ENCODE results near the gene CD84.
"Not testable (repeated sequence)": the region's sequence is repeated elsewhere in the genome, so short reads cannot be mapped to it uniquely, and the experiment has no call there.

Gene CD84

DNA sequence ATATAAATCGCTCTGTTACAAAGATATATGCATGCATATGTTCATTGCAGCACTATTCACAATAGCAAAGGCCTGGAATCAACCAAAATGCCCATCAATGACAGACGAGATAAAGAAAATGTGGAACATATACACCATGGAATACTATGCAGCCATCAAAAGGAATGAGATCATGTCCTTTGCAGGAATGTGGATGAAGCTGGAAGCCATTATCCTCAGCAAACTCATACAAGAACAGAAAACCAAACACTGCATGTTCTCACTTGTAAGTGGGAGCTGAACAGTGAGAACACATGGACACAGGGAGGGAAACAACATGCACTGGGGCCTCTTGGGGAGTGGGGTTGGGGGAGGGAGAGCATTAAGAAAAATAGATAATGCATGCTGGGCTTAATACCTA lies 61.8 kb downstream of the CD84 start:
- not testable (repeated sequence) for DNase-seq (ENCODE audit: low read depth, low spot score)

DNA sequence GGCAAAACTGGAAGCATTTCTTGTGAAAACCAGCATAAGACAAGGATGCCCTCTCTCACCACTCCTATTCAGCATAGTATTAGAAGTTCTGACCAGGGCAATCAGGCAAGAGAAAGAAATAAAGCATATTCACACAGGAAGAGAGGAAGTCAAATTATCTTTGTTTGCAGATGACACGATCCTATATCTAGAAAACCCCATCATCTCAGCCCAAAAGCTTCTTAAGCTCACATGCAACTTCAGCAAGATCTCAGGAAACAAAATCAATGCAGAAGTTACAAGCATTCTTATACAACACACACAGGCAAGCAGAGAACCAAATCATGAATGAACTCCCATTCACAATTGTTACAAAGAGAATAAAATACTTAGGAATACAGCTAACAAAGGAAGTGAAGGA lies 63.4 kb downstream of the CD84 start:
- not testable (repeated sequence) for DNase-seq (ENCODE audit: low read depth, low spot score)

DNA sequence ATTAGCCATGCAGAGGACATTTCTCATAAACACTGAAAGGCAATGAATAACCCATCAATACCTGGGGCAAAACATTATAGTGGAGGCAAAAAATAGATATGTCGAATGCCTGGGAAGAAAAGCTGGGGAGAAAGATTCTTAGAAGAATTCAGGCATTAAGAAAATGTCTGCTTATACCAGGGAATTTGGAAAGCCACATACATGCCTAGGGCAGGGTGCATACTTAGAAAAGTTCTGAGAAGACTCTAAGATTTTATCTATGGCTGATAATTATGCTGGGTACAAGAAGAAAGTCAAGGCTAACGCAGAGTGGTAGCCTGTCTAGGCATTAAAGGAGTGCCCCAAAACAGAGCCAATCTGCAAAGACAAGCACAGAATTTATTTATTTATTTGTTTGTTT lies 74.6 kb downstream of the CD84 start:
- no peak for DNase-seq (ENCODE audit: low read depth, low spot score)

GRCh38 chr1:160503087-160503486 lies 76.2 kb downstream of the CD84 start:
- DNase-seq (ENCODE audit: low read depth, low spot score) = no peak

GRCh38 chr1:160500321-160500990 lies 78.8 kb downstream of the CD84 start:
- DNase-seq (ENCODE audit: low read depth, low spot score) = no peak

DNA sequence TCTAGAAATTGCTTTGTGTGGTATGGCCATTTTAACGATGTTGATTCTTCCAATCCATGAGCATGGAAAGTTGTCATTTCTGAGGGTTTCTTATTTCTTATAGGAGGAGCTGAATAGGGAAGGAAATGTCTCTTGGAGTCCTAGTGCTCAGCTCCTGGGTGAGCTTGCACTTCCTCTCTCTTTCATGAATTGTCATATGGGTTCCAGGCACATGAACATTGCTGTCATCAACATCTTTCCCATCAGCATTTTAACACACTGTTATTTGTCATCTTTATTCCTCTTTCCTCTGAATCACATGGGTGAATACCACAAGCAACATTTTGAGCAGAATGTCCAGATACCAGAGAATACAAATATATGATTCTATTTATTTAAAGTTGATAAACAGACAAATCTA lies 79.7 kb downstream of the CD84 start:
- DNase-seq (ENCODE audit: low read depth, low spot score) = no peak

DNA sequence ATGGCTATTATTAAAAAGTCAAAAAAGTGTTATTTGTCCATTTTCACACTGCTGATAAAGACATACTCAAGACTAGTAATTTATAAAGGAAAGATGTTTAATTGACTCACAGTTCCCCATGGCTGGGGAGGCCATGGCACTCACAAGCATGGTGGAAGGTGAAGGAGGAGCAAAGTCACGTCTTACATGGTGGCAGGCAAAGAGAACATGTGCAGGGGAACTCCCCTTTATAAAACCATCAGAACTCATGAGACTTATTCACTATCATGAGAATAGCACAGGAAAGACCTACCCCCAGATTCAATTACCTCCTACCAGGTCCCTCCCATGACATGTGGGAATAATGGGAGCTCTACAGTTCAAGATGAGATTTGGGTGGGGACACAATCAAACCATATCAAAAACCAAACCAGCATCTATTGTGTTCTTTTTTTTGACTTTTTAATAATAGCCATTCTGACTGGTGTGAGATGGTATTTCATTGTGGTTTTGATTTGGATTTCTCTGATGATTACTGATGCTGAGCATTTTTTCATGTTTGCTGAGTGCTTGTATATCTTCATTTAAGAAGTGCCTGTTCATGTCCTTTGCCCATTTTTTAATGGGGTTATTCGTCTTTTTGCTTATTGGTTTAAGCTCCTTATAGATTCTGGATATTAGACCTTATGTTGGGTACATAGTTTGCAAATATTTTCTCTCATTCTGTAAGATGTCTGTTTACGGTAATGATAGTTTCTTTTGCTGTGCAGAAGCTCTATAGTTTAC lies 80.8 kb downstream of the CD84 start:
- DNase-seq (ENCODE audit: low read depth, low spot score) = not testable (repeated sequence)

- DNase-seq (ENCODE audit: low read depth, low spot score) = no peak
Measured at GRCh38 chr1:160496334-160496733, 83.0 kb downstream of the CD84 start.

DNA sequence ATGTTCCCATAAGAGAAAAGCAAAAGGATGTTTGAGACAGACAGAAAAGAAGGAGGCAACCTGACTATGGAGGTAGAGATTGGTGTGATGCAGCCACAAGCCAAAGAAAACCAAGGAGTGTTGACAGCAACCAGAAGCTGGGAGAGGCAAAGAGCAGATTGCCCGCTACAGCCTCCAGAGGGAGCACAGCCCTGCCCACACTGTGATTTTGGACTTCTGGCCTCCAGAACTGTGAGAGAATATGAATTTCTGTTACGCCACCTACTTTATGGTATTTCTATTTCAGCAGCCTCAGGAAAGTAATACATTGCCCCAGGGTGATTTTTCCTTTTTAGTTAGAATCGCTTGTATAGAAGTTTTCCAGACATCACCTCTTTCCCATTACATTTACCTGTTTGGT lies 84.7 kb downstream of the CD84 start:
- DNase-seq (ENCODE audit: low read depth, low spot score) = no peak

DNA sequence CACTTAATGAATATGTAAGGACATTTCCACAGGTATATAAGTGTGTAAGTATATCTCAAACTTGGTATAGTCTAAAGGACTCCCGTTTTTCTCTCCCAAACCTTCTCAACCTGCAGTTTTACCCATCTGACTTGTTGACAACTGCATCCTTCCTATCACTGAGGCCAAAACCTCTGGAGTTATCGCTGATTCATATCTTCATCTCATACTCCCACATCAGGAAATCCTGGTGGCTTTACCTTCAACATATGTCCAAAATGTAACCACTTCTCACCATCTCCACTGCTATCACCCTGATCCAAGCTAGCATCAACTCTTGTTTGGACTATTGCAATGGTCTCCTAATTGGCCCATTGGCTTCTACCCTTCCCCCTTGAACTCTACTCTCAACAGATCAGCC lies 86.7 kb downstream of the CD84 start:
- DNase-seq (ENCODE audit: low read depth, low spot score) = no peak

DNA sequence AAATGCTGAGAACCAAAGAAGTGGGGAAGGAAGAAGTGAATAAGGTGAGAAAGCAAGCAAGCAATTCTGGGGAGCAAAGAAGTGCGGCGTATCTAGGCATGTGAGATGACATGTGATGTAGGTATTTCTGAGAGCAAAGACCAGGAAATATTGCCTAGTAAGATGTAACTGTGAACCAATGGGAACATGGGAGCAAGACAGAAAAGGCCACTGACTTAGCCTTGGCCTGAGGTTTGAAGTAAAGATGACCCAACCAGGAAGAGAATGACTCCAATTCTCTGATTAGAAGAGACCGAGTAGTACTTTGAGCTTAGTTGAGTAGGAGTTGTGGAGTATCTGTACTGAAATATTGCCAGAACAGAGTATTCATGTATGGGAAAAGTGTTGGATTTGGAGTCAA lies 87.3 kb downstream of the CD84 start:
- DNase-seq (ENCODE audit: low read depth, low spot score) = no peak
